Transverse colon (tissue), 4 donors: ENCODE data around the gene LILRB4. TPM values are rescaled to one million over a fixed set of nuclear protein-coding genes. Genes with fewer than 3 reads are reported as not detected.
A peak's percentile ranks its signal among the peaks of the same experiment; 100 is the strongest.
"Not testable (repeated sequence)": the region's sequence is repeated elsewhere in the genome, so short reads cannot be mapped to it uniquely, and the experiment has no call there.

ENCODE experiments used
- DNase-seq: peaks from one replicate; pipeline ENCODE4 v3.0.0-alpha.2; 2019
- H3K27ac ChIP-seq, 4 donors: fragments of 200-600 bp; sonication (generic); 2 replicates each; pipeline ENCODE4 v1.5.1; 2016 to 2018; ENCODE audit warnings: inconsistent platforms in 4 of 4
- H3K27me3 ChIP-seq: fragments of 200-600 bp; sonication (generic); 2 replicates; pipeline ENCODE4 v1.5.1; 2017; ENCODE audit warnings: inconsistent platforms
- H3K36me3 ChIP-seq, 4 donors: fragments of 200-600 bp; sonication (generic); 2 replicates each; pipeline ENCODE4 v1.5.1; 2017 to 2019; ENCODE audit warnings: inconsistent platforms in 4 of 4
- H3K4me1 ChIP-seq, 4 donors: fragments of 200-600 bp; sonication (generic); 2 replicates each; pipeline ENCODE4 v1.5.1; 2017 to 2020; ENCODE audit warnings: inconsistent platforms in 4 of 4
- H3K4me3 ChIP-seq, 4 donors: fragments of 200-600 bp; sonication (generic); 1 replicate in 1 of 4; 2 replicates in 3 of 4; pipeline versions ENCODE4 v1.5.1 to v1.6.1; 2017 to 2019; ENCODE audit warnings: inconsistent platforms in 4 of 4
- H3K9me3 ChIP-seq, 2 donors: fragments of 200-600 bp; sonication (generic); 2 replicates each; pipeline ENCODE4 v1.5.1; 2017 to 2019; ENCODE audit warnings: inconsistent platforms in 2 of 2
- CTCF ChIP-seq, 5 experiments: fragments of 200-600 bp in 3 of 5; fragments of 450-650 bp in 2 of 5; sonication (generic) in 3 of 5; IDR thresholded peaks; 1 replicate in 2 of 5; 2 replicates in 3 of 5; pipeline ENCODE4 v1.5.1; 2016 to 2017; ENCODE audit warnings: antibody characterized with exemption in 5 of 5, inconsistent platforms in 3 of 5, mild to moderate bottlenecking in 2 of 5, moderate library complexity in 1 of 5
- EP300 ChIP-seq: sonication (generic); formaldehyde crosslinking; IDR thresholded peaks from one replicate; pipeline ENCODE4 v1.6.1; 2017; ENCODE audit warnings: antibody characterized with exemption, low read depth
- POLR2A ChIP-seq: fragments of 450-650 bp; IDR thresholded peaks from one replicate; pipeline ENCODE4 v1.6.1; 2016; ENCODE audit warnings: antibody characterized with exemption, mild to moderate bottlenecking, moderate library complexity
- POLR2AphosphoS5 ChIP-seq, 3 donors: sonication (generic); formaldehyde crosslinking; IDR thresholded peaks; one replicate each; pipeline ENCODE4 v1.6.1; 2016; ENCODE audit warnings: antibody characterized with exemption in 3 of 3
- whole genome bisulfite sequencing, 2 donors: methylation state at CpG; one replicate each; pipeline ENCODE4 v1.1.5; 2018; ENCODE audit warnings: low coverage in 1 of 2; 5-methylcytosine and 5-hydroxymethylcytosine counted together
- in situ Hi-C, 4 donors: fragments of 200-750 bp; cut with MboI; loops; one replicate each; pipeline versions ENCODE4 v1.15.0 to v1.15.1; 2017; ENCODE audit warnings: low sequenced_read_pairs in 3 of 4, low pct_ligation_motif_present in 1 of 4, low pct_unique_long_range_greater_than_20kb in 1 of 4
- intact Hi-C: fragments of 100-400 bp; cut with DNase I; formaldehyde crosslinking; loops from one replicate; pipeline ENCODE4 v1.15.1; 2023; ENCODE audit warnings: low total_unique reads
- total RNA-seq, 4 donors: library from RNA; depleted of rRNA; stranded (reverse); fragments of >200 nt; gene quantifications; one replicate each; pipeline ENCODE4 v1.1.0, GENCODE V29; 2016

LILRB4 gene
- total RNA-seq, 4 donors from 2014 or later = 1.8 to 47.1 (median 4.0) TPM; not detected in 1

- in situ Hi-C loops = no loop called here
- DNase-seq = no peak
- 64% methylated on average over 6 of the region's 6 CpGs; no CpG with 5 or more reads in 1 of the 2 donors for WGBS, 2 donors
- peak overlapping the region in 1 of 4 donors; percentile 3 for H3K27ac ChIP-seq
- no peaks in the 10 kb centered on the region for H3K27me3 ChIP-seq
- H3K4me3 ChIP-seq = no peak overlapping the region
- no peaks in the 10 kb centered on the region for H3K36me3 ChIP-seq
- intact Hi-C loops = no loop called here
- H3K9me3 ChIP-seq = no peaks in the 10 kb centered on the region
- H3K4me1 ChIP-seq = no peaks in the 10 kb centered on the region
- TF ChIP-seq POLR2A = no peak
- no peak for TF ChIP-seq CTCF (IDR thresholded peaks at IDR 0.05)
- no peak for TF ChIP-seq EP300
- TF ChIP-seq POLR2AphosphoS5 (IDR thresholded peaks at IDR 0.05) = no peak
These were observed 32.0 kb upstream of the LILRB4 start for GRCh38 chr19:54630782-54631181.

GRCh38 chr19:54631489-54632337, 31.1 kb upstream of the LILRB4 start:
- H3K4me3 ChIP-seq, H3K36me3 ChIP-seq, in situ Hi-C loops, intact Hi-C loops, H3K27me3 ChIP-seq, H3K9me3 ChIP-seq, DNase-seq, H3K27ac ChIP-seq, H3K4me1 ChIP-seq: not testable (repeated sequence)
- WGBS, 2 donors = 84% methylated on average over 23 of the region's 23 CpGs; no CpG with 5 or more reads in 1 of the 2 donors

- H3K9me3 ChIP-seq, H3K27ac ChIP-seq, H3K27me3 ChIP-seq, intact Hi-C loops, H3K36me3 ChIP-seq, H3K4me1 ChIP-seq, DNase-seq, in situ Hi-C loops, H3K4me3 ChIP-seq: not testable (repeated sequence)
- WGBS, 2 donors = 80 to 81% methylated on average over 1 to 16 of the region's 16 CpGs
These were observed 30.3 kb upstream of the LILRB4 start for GRCh38 chr19:54632517-54632916.

GRCh38 chr19:54633401-54633800, 29.4 kb upstream of the LILRB4 start:
- in situ Hi-C loops (no loop called here), intact Hi-C loops (no loop called here)
- Histone ChIP-seq H3K36me3 (no peaks in the 10 kb centered on the region), H3K9me3 (no peaks in the 10 kb centered on the region), H3K4me1 (no peaks in the 10 kb centered on the region), H3K27me3 (no peaks in the 10 kb centered on the region), H3K27ac (no peak overlapping the region), H3K4me3 (no peak overlapping the region)
- 87% methylated on average over 3 of the region's 7 CpGs; no CpG with 5 or more reads in 1 of the 2 donors for WGBS, 2 donors
- DNase-seq = no peak
- TF ChIP-seq CTCF (IDR thresholded peaks at IDR 0.05) (no peak), POLR2A (no peak), EP300 (no peak), POLR2AphosphoS5 (IDR thresholded peaks at IDR 0.05) (no peak)

- DNase-seq, in situ Hi-C loops, H3K9me3 ChIP-seq, intact Hi-C loops, H3K36me3 ChIP-seq, H3K4me3 ChIP-seq, H3K27me3 ChIP-seq, H3K27ac ChIP-seq, H3K4me1 ChIP-seq: not testable (repeated sequence)
- WGBS, 2 donors = 56% methylated on average over 12 of the region's 12 CpGs; no CpG with 5 or more reads in 1 of the 2 donors
These were observed 26.7 kb upstream of the LILRB4 start for GRCh38 chr19:54636081-54636480.
